Raji (cell line): ENCODE results near the gene EVL.

Source experiments
- POLR2A ChIP-seq: IDR thresholded peaks from 2 replicates; pipeline ENCODE4 v1.6.1; 2011; ENCODE audit warnings: low read depth, low read length, control low read depth; ENCODE audit not compliant: insufficient read depth

EVL gene

GRCh38 chr14:100192672-100193416, 127.6 kb downstream of the EVL start:
- peak; percentile 59 for TF ChIP-seq POLR2A
